ENCODE results near the gene SEZ6L2.

DNA sequence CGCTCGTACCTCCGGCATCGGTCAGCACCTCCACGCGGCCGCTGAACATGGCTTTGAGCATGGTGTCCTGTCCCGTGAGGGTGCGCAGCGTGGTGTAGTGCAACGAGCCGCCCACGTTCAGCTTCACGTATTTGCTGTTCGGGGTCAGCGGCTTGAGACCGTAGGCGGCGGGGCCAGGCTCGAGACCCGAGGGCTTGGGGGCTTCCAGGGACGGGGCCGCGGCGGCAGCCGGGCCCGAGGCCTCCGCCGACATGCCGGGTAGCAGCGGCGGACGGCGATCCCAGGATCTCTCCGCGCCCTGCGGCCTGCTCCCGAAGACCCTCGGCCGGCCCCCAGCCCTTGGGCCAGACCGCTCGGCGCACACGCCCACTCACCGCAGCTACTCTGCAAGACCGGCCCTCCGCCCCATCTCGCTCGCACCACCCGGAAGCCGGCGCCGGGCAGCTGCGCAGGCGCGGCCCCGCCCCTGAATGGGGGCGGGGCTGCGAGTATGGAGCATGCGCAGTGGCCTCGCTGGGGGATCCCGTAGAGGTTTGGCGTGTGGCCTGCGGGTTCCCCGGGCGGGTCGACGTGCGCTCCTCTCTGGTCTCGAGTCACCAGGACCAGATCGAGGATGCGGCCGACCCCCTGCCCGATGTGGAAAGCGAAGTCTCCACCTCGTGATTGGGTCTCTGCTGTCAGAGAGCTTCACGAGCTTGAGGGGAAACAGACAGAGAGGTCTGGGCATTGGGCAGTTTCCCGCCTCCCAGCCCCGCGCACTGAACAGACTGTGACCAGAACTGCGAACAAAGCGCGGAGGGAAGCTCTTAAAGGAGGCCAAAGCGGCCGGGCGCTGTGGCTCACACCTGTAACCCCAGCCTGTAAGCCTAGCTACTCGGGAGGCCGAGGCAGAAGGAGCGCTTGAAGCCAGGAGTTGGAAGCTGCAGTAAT is 26.7 kb upstream of the SEZ6L2 start, which contains the start of gene KCTD13:
- TF ChIP-seq, protein P1, sequence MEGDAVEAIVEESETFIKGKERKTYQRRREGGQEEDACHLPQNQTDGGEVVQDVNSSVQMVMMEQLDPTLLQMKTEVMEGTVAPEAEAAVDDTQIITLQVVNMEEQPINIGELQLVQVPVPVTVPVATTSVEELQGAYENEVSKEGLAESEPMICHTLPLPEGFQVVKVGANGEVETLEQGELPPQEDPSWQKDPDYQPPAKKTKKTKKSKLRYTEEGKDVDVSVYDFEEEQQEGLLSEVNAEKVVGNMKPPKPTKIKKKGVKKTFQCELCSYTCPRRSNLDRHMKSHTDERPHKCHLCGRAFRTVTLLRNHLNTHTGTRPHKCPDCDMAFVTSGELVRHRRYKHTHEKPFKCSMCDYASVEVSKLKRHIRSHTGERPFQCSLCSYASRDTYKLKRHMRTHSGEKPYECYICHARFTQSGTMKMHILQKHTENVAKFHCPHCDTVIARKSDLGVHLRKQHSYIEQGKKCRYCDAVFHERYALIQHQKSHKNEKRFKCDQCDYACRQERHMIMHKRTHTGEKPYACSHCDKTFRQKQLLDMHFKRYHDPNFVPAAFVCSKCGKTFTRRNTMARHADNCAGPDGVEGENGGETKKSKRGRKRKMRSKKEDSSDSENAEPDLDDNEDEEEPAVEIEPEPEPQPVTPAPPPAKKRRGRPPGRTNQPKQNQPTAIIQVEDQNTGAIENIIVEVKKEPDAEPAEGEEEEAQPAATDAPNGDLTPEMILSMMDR (IDR thresholded peaks at IDR 0.05), result no peak
- peak; percentile 76 for TF ChIP-seq POLR2A (IDR thresholded peaks at IDR 0.05)

Measured in right lobe of liver (tissue), 4 donors.